Liver (tissue), 9 donors: ENCODE measurements around the gene MYH14. TPM values are rescaled to one million over a fixed set of nuclear protein-coding genes. Genes with fewer than 3 reads are reported as not detected.

Experiments used
- DNase-seq: peaks from one replicate; pipeline ENCODE4 v3.0.0-alpha.2; 2017; ENCODE audit warnings: low spot score
- H3K27ac ChIP-seq, 2 donors: one replicate each; pipeline ENCODE4 v1.7.0; 2013; ENCODE audit warnings: inconsistent platforms in 2 of 2, low read length in 2 of 2, control low read depth in 1 of 2, low read depth in 1 of 2, mild to moderate bottlenecking in 1 of 2
- H3K27me3 ChIP-seq, 4 donors: one replicate each; pipeline versions ENCODE4 v1.6.1 to v1.7.0; 2013; ENCODE audit warnings: low read length in 3 of 4, inconsistent platforms in 1 of 4, mild to moderate bottlenecking in 1 of 4, moderate library complexity in 1 of 4; ENCODE audit not compliant: control insufficient read depth in 4 of 4, insufficient read depth in 4 of 4
- H3K36me3 ChIP-seq, 4 donors: one replicate each; pipeline versions ENCODE4 v1.6.1 to v1.7.0; 2013; ENCODE audit warnings: low read length in 3 of 4, mild to moderate bottlenecking in 3 of 4, low read depth in 1 of 4, moderate library complexity in 1 of 4; ENCODE audit not compliant: control insufficient read depth in 4 of 4, insufficient read depth in 3 of 4
- H3K4me1 ChIP-seq, 4 donors: one replicate each; pipeline versions ENCODE4 v1.6.1 to v1.7.0; 2013; ENCODE audit warnings: low read length in 3 of 4, mild to moderate bottlenecking in 3 of 4, moderate library complexity in 1 of 4; ENCODE audit not compliant: control insufficient read depth in 4 of 4, insufficient read depth in 4 of 4
- H3K4me3 ChIP-seq, 3 donors: one replicate each; pipeline versions ENCODE4 v1.6.1 to v1.7.0; 2013; ENCODE audit warnings: low read length in 3 of 3, control low read depth in 1 of 3, low read depth in 1 of 3, mild to moderate bottlenecking in 1 of 3
- H3K9ac ChIP-seq, 2 donors: one replicate each; pipeline ENCODE4 v1.7.0; 2013; ENCODE audit warnings: low read length in 2 of 2, mild to moderate bottlenecking in 2 of 2, moderate library complexity in 2 of 2, control low read depth in 1 of 2, low read depth in 1 of 2
- H3K9me3 ChIP-seq, 4 donors: one replicate each; pipeline versions ENCODE4 v1.6.1 to v1.7.0; 2013; ENCODE audit warnings: low read length in 3 of 4; ENCODE audit not compliant: control insufficient read depth in 4 of 4
- EGR1 ChIP-seq, 2 donors: IDR thresholded peaks; 2 replicates each; pipeline ENCODE4 v1.6.1; 2016 to 2018; ENCODE audit warnings: antibody characterized with exemption in 2 of 2, low read depth in 2 of 2
- FOXA1 ChIP-seq: IDR thresholded peaks from 2 replicates; pipeline ENCODE4 v1.6.1; 2016; ENCODE audit warnings: antibody characterized with exemption
- FOXA2 ChIP-seq: IDR thresholded peaks from 2 replicates; pipeline ENCODE4 v1.6.1; 2016; ENCODE audit warnings: antibody characterized with exemption
- GABPA ChIP-seq, 2 donors: IDR thresholded peaks in 1 of 2; conservative IDR thresholded peaks in 1 of 2; 2 replicates each; pipeline ENCODE4 v1.6.1; 2016; ENCODE audit warnings: antibody characterized with exemption in 2 of 2, mild to moderate bottlenecking in 1 of 2, moderate library complexity in 1 of 2
- HNF4A ChIP-seq, 2 donors: conservative IDR thresholded peaks; 2 replicates each; pipeline ENCODE4 v1.6.1; 2016; ENCODE audit warnings: antibody characterized with exemption in 2 of 2, mild to moderate bottlenecking in 2 of 2
- HNF4G ChIP-seq: IDR thresholded peaks from 2 replicates; pipeline ENCODE4 v1.6.1; 2016; ENCODE audit warnings: antibody characterized with exemption
- NR2F2 ChIP-seq: IDR thresholded peaks from 2 replicates; pipeline ENCODE4 v1.6.1; 2016; ENCODE audit warnings: antibody characterized with exemption
- RAD21 ChIP-seq, 2 donors: IDR thresholded peaks; 2 replicates each; pipeline ENCODE4 v1.6.1; 2016; ENCODE audit warnings: antibody characterized with exemption in 2 of 2, mild to moderate bottlenecking in 2 of 2
- REST ChIP-seq: IDR thresholded peaks from 2 replicates; pipeline ENCODE4 v1.6.1; 2016; ENCODE audit warnings: antibody characterized with exemption, mild to moderate bottlenecking
- RXRA ChIP-seq, 2 donors: IDR thresholded peaks; 2 replicates each; pipeline ENCODE4 v1.6.1; 2017 to 2018; ENCODE audit warnings: antibody characterized with exemption in 2 of 2, mild to moderate bottlenecking in 1 of 2
- SP1 ChIP-seq: IDR thresholded peaks from 2 replicates; pipeline ENCODE4 v1.6.1; 2018; ENCODE audit warnings: antibody characterized with exemption, mild to moderate bottlenecking
- TAF1 ChIP-seq: conservative IDR thresholded peaks from 2 replicates; pipeline ENCODE4 v1.6.1; 2016; ENCODE audit warnings: antibody characterized with exemption, mild to moderate bottlenecking
- YY1 ChIP-seq: IDR thresholded peaks from 2 replicates; pipeline ENCODE4 v1.6.1; 2016; ENCODE audit warnings: antibody characterized with exemption, mild to moderate bottlenecking
- WGBS: extraction: QIAGEN DNeasy Blood & Tissue Kit; methylation state at CpG from one replicate; pipeline ENCODE4 v1.1.7; 2013; 5-methylcytosine and 5-hydroxymethylcytosine counted together
- polyA plus RNA-seq, 2 donors: library from polyadenylated mRNA; stranded (reverse) in 1 of 2; unstranded in 1 of 2; fragments of 200-250 nt in 1 of 2; fragments of >200 nt in 1 of 2; fragmentation: Nextera tagmentation in 1 of 2; extraction: Ambion mirVana in 1 of 2; gene quantifications; one replicate each; pipeline versions ENCODE4 v1.2.1 to v1.2.3, GENCODE V29; 2013 to 2015
- total RNA-seq, 2 donors: library from RNA; depleted of rRNA; stranded (reverse); fragments of >200 nt; gene quantifications; one replicate each; pipeline ENCODE4 v1.2.3, GENCODE V29; 2014
- TF ChIP-seq, protein P1 (sequence below): fragments of 150-350 bp; IDR thresholded peaks from 2 replicates; pipeline ENCODE4 v1.5.1; 2017; ENCODE audit warnings: improper control_type of control experiment, low read depth, low read length; ENCODE audit not compliant: missing input control
- TF ChIP-seq, protein P2 (sequence below): IDR thresholded peaks from 2 replicates; pipeline ENCODE4 v1.6.1; 2016; ENCODE audit warnings: antibody characterized with exemption
- TF ChIP-seq, protein P3 (sequence below): IDR thresholded peaks from 2 replicates; pipeline ENCODE4 v1.6.1; 2016; ENCODE audit warnings: antibody characterized with exemption
- donor health status: healthy.
- donor health status: healthy.
- donor health status: healthy.
- donor health status: healthy.
- donor health status: healthy.

MYH14 gene
- total and polyA plus RNA-seq, 4 donors = 12.4 to 37.5 (median 25.5) TPM

DNA sequence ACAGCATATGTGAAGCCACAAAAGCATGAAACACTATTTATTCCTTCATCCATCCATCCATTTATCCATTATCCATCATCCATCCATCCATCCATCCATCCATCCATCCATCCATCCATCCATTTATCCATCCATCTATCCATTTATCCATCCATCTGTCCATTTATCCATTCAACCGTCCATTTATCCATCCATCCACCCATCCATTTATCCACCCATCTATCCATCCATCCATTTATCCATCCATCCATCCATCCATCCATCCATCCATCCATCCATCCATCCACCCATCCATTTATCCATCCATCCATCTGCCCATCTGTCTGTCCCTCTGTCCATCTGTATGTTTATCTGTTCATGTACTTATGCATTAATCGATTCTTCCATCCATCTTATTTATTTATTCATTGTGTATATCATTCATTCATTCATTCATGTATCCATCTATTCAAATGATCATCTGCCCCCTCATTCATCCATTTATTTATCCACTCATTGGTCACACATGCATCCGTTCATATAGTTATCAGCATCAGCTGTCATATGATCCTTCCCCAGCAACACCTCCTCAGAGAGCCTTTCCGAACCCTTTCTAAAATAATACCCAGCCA is 7.0 kb upstream of the MYH14 start:
- Histone ChIP-seq H3K9ac (no peak overlapping the region), H3K4me1 (peaks cover 0 to 8% (median 7%) of the 10 kb centered on the region in 4 donors), H3K9me3 (no peaks in the 10 kb centered on the region), H3K27me3 (peaks cover 0 to 2% (median 0%) of the 10 kb centered on the region in 4 donors), H3K36me3 (no peaks in the 10 kb centered on the region), H3K4me3 (no peak overlapping the region), H3K27ac (no peak overlapping the region)
- 71% methylated on average over 4 of the region's 4 CpGs for WGBS
- no peak for DNase-seq
- TF ChIP-seq, protein P1, sequence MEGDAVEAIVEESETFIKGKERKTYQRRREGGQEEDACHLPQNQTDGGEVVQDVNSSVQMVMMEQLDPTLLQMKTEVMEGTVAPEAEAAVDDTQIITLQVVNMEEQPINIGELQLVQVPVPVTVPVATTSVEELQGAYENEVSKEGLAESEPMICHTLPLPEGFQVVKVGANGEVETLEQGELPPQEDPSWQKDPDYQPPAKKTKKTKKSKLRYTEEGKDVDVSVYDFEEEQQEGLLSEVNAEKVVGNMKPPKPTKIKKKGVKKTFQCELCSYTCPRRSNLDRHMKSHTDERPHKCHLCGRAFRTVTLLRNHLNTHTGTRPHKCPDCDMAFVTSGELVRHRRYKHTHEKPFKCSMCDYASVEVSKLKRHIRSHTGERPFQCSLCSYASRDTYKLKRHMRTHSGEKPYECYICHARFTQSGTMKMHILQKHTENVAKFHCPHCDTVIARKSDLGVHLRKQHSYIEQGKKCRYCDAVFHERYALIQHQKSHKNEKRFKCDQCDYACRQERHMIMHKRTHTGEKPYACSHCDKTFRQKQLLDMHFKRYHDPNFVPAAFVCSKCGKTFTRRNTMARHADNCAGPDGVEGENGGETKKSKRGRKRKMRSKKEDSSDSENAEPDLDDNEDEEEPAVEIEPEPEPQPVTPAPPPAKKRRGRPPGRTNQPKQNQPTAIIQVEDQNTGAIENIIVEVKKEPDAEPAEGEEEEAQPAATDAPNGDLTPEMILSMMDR = no peak
- no peak for TF ChIP-seq YY1

DNA sequence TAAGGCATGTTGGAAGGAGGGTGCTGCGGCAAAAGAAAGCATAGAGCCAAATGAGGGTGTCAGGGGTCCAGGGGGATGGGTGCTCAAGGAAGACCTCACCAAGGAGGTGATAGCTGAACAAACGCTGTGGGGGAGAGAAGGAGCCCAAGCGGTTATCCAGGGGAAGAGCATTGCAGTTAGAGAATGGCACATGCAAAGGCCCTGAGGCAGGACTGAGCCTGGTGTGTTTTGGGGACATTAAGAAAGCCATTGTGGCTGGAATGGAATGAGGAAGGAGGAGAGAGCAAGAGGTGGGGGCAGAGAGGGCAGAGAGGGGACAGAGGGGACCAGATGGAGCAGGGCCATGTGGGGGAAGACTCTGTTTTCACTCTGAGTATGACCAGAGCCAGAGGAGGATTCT is 6.1 kb upstream of the MYH14 start:
- WGBS = 64% methylated on average over 3 of the region's 3 CpGs
- Histone ChIP-seq H3K36me3 (no peaks in the 10 kb centered on the region), H3K4me1 (peaks cover 0 to 8% (median 7%) of the 10 kb centered on the region in 4 donors), H3K4me3 (no peak overlapping the region), H3K27ac (no peak overlapping the region), H3K9me3 (no peaks in the 10 kb centered on the region), H3K27me3 (peaks cover 0 to 2% (median 0%) of the 10 kb centered on the region in 4 donors), H3K9ac (no peak overlapping the region)
- no peak for DNase-seq
- TF ChIP-seq RXRA (IDR thresholded peaks at IDR 0.05) = no peak
- no peak for TF ChIP-seq FOXA2
- TF ChIP-seq HNF4A (conservative IDR thresholded peaks at IDR 0.05) = no peak
- TF ChIP-seq TAF1 = no peak
- no peak for TF ChIP-seq HNF4G
- TF ChIP-seq SP1 = no peak
- no peak for TF ChIP-seq YY1
- TF ChIP-seq GABPA (IDR thresholded peaks at IDR 0.05 in 1 of 2, conservative IDR thresholded peaks at IDR 0.05 in 1 of 2) = no peak
- TF ChIP-seq, protein P2, sequence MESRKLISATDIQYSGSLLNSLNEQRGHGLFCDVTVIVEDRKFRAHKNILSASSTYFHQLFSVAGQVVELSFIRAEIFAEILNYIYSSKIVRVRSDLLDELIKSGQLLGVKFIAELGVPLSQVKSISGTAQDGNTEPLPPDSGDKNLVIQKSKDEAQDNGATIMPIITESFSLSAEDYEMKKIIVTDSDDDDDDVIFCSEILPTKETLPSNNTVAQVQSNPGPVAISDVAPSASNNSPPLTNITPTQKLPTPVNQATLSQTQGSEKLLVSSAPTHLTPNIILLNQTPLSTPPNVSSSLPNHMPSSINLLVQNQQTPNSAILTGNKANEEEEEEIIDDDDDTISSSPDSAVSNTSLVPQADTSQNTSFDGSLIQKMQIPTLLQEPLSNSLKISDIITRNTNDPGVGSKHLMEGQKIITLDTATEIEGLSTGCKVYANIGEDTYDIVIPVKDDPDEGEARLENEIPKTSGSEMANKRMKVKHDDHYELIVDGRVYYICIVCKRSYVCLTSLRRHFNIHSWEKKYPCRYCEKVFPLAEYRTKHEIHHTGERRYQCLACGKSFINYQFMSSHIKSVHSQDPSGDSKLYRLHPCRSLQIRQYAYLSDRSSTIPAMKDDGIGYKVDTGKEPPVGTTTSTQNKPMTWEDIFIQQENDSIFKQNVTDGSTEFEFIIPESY = no peak
- TF ChIP-seq FOXA1 = no peak
- no peak for TF ChIP-seq EGR1 (IDR thresholded peaks at IDR 0.05; ENCODE audit: low read depth in 2 of 2)
- no peak for TF ChIP-seq NR2F2
- TF ChIP-seq, protein P3, sequence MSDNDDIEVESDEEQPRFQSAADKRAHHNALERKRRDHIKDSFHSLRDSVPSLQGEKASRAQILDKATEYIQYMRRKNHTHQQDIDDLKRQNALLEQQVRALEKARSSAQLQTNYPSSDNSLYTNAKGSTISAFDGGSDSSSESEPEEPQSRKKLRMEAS = no peak
- no peak for TF ChIP-seq RAD21 (IDR thresholded peaks at IDR 0.05)
- no peak for TF ChIP-seq REST
- TF ChIP-seq, protein P1 = no peak
